GM18870 (cell line): ENCODE measurements around the gene SEMG1.

ENCODE experiments used
- ATAC-seq: cut with Tn5 transposase; IDR thresholded peaks from one replicate; pipeline ENCODE4 v1.9.1; 2021; ENCODE audit warnings: moderate library complexity; ENCODE audit not compliant: unreplicated experiment

SEMG1 gene, protein sequence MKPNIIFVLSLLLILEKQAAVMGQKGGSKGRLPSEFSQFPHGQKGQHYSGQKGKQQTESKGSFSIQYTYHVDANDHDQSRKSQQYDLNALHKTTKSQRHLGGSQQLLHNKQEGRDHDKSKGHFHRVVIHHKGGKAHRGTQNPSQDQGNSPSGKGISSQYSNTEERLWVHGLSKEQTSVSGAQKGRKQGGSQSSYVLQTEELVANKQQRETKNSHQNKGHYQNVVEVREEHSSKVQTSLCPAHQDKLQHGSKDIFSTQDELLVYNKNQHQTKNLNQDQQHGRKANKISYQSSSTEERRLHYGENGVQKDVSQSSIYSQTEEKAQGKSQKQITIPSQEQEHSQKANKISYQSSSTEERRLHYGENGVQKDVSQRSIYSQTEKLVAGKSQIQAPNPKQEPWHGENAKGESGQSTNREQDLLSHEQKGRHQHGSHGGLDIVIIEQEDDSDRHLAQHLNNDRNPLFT

GRCh38 chr20:45206725-45207124, at the start of gene SEMG1:
SEMG1 (plus strand) TSS chr20:45207033; CDS start chr20:45207054, 21 bp downstream.
- no peak for ATAC-seq

- no peak for ATAC-seq
Observed at GRCh38 chr20:45157962-45158361, 48.9 kb upstream of the SEMG1 start.

- ATAC-seq = no peak
Observed at GRCh38 chr20:45163083-45163803, 43.6 kb upstream of the SEMG1 start.

DNA sequence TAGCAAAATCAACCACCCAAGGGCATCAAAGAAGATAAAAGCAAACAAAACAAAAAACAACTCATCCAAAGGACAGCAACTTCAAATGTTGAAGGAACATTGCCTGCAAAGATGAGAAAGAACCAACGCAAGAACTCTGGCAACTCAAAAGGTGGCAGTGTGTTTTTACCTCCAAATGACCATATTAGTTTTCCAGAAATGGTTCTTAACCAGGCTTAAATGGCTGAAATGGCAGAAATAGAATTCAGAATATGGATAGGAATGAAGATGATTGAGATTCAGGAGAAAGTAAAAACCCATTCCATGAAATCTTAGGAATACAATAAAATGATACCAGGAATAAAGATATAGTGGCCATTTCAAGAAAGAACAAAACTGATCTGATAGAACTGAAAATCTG, 41.9 kb upstream of the SEMG1 start:
- no peak for ATAC-seq

GRCh38 chr20:45173522-45173921, 33.3 kb upstream of the SEMG1 start:
- ATAC-seq = no peak

- ATAC-seq = no peak
Observed at GRCh38 chr20:45174434-45175364, 32.1 kb upstream of the SEMG1 start, which contains the start of gene PI3. PI3 (plus strand) TSS chr20:45174902; CDS start chr20:45174923, 21 bp downstream.

DNA sequence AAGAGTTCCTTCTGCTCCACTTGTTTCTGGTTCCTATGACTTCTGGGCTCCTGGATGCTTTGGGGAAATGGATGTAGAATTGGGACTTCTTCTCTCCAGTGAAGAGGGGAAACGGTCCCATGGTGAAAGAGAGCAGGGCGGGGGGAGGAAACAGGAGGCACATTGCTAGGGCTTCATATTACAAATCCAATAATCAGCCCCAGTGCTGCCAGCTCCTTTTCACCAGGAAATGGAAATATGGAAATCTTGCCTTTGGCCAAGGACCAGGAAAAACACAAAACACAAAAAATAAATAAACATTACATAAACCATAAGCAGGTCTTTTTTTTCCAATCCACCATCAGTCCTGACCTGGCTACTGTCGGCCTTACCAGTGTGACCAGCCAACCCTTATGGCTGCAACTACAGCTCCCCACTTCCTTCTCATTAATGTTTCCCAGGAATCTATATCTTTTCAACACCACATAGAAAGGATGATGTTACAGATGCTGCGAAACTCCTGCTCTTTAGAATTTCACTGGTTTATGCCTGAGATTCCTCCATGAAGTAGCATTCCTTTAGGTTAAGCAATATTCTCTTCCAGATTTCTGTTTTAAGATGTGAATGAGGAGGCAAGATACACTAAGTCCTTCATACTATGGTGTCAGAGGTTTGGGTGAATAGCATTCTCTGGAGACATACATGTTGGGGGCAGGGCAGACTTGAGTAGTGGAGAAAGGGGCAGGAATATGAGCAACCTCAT, 30.1 kb upstream of the SEMG1 start:
- ATAC-seq = no peak

DNA sequence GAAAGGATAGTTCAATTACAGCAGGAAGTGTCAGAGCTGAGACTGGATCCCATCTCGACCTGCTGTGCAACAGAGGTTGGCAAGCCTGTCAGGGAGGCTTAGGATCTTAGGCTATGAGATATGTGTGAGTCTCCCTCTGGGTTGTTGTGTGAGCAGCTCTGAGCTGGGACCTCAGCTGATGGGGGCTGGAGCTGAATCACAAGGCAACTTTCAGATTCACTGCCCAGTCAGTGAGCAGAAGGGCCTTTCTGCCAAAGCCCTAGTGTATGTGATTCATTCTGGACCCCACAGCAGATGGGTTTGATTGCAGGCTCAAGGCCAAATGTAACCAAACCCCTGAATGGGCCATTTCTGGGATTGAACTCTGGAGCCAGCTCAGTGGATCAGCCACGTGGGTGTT, 27.7 kb upstream of the SEMG1 start:
- ATAC-seq = no peak

GRCh38 chr20:45181639-45182038, 25.2 kb upstream of the SEMG1 start:
- no peak for ATAC-seq

DNA sequence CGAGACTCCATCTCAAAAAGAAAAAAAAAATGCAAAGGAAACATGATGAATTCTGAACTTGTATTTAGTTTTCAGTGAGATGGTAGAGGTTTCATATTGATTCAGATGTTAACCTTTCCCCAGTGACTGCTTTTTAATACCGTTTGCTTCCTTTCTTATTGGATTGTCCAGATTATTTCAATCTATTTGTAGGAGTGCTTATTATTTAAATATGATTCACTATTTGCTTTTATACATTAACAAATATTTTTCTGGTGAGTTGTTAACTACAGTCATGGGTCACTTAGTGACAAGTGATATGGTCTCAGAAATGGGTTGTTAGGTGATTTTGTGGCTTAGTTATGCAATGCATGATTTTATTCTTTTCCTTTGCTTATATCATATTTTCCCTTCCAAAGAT, 23.7 kb upstream of the SEMG1 start:
- no peak for ATAC-seq

GRCh38 chr20:45187693-45188092, 19.1 kb upstream of the SEMG1 start:
- ATAC-seq = no peak

DNA sequence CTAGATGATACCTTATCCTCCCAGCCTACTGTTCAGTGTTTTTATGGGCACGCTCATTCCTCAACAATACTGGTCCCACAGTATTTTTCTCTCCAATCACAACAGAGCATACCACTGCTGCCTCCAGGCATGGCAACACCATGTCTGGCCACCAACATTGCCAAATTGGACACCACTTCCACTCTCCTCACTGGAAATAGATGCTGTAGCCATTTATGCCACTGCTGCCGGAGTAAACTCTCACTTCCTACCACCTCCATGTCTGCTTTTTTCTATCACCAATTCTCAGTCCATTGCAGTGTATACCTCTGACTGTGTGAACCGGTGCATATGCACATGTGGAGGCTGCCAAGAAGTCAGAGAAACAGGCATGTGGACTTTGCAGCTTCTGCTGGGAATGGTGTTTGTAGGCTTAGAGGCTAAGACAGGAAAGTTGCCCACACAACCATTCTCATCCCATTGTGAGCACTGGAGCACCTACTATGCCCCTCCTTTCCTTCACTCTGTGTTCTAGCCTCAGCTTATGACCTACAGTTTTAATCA, 17.7 kb upstream of the SEMG1 start:
- no peak for ATAC-seq

GRCh38 chr20:45189861-45190260, 17.0 kb upstream of the SEMG1 start:
- no peak for ATAC-seq

- ATAC-seq = no peak
Observed at GRCh38 chr20:45191926-45192325, 14.9 kb upstream of the SEMG1 start.

GRCh38 chr20:45193331-45193730, 13.5 kb upstream of the SEMG1 start:
- no peak for ATAC-seq

DNA sequence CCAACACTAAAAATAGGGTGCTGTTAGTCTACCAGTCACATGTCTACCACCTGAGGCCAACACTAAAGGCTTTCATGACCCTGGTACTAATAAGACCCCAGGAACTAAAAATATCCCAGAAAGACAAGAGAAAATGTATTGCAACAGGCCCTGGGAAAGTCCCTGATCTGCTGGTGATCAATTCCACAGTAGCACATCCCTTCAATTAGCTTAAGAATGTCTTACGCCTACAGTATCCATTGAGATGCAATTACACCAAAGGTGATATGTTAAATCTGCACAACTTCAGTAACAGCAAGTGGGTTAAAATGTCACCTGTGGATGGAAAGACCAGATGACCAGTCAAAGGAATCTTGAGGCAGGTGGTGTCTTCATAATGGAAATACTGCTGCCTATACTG, 3.1 kb downstream of the SEMG1 start:
- no peak for ATAC-seq

GRCh38 chr20:45211569-45212474, 5.0 kb downstream of the SEMG1 start:
- no peak for ATAC-seq

GRCh38 chr20:45212836-45213235, 6.0 kb downstream of the SEMG1 start:
- ATAC-seq = no peak

GRCh38 chr20:45218124-45218523, 11.3 kb downstream of the SEMG1 start:
- no peak for ATAC-seq
